SH-SY5Y (cell line): ENCODE data around the gene APOBEC4.

ENCODE experiments used
- GATA2 ChIP-seq: IDR thresholded peaks from 2 replicates; pipeline ENCODE4 v1.6.1; 2011; ENCODE audit warnings: mild to moderate bottlenecking, low read depth, low read length
- GATA3 ChIP-seq: IDR thresholded peaks from 2 replicates; pipeline ENCODE4 v1.6.1; 2011; ENCODE audit warnings: low read depth, mild to moderate bottlenecking, low read length, moderate library complexity

- TF ChIP-seq GATA2: no peak
- no peak for TF ChIP-seq GATA3
Observed at GRCh38 chr1:183685112-183685713, 32.1 kb upstream of the APOBEC4 start.
